GM19468 (cell line): Measurements from ENCODE around the gene SCFD2.
"Not testable (repeated sequence)": the region's sequence is repeated elsewhere in the genome, so short reads cannot be mapped to it uniquely, and the experiment has no call there.

Experiments
- ATAC-seq: cut with Tn5 transposase; IDR thresholded peaks from one replicate; pipeline ENCODE4 v1.9.1; 2021; ENCODE audit warnings: mild to moderate bottlenecking, moderate library complexity, moderate number of reproducible peaks; ENCODE audit not compliant: unreplicated experiment; ENCODE audit errors: extremely low read depth

The SCFD2 gene

GRCh38 chr4:53346920-53347852 is 18.7 kb downstream of the SCFD2 start:
- no peak for ATAC-seq

- not testable (repeated sequence) for ATAC-seq
These were observed 19.5 kb downstream of the SCFD2 start for GRCh38 chr4:53346392-53346791.

- ATAC-seq = not testable (repeated sequence)
These were observed 25.7 kb downstream of the SCFD2 start for GRCh38 chr4:53340145-53340544.

- ATAC-seq = not testable (repeated sequence)
These were observed 30.9 kb downstream of the SCFD2 start for GRCh38 chr4:53334916-53335315.

GRCh38 chr4:53326535-53326934 is 39.3 kb downstream of the SCFD2 start:
- ATAC-seq = no peak

- ATAC-seq = no peak
These were observed 43.2 kb downstream of the SCFD2 start for GRCh38 chr4:53322696-53323095.

- no peak for ATAC-seq
These were observed 43.9 kb downstream of the SCFD2 start for GRCh38 chr4:53321984-53322289.

- no peak for ATAC-seq
These were observed 44.5 kb downstream of the SCFD2 start for GRCh38 chr4:53321151-53321983.

GRCh38 chr4:53315300-53315699 is 50.6 kb downstream of the SCFD2 start:
- no peak for ATAC-seq

GRCh38 chr4:53314252-53314651 is 51.6 kb downstream of the SCFD2 start:
- ATAC-seq = no peak

GRCh38 chr4:53313510-53313909 is 52.4 kb downstream of the SCFD2 start:
- ATAC-seq = no peak

- no peak for ATAC-seq
These were observed 56.4 kb downstream of the SCFD2 start for GRCh38 chr4:53309321-53310040.

GRCh38 chr4:53307819-53308780 is 57.8 kb downstream of the SCFD2 start:
- no peak for ATAC-seq

- no peak for ATAC-seq
These were observed 58.7 kb downstream of the SCFD2 start for GRCh38 chr4:53307210-53307609.

- ATAC-seq = no peak
These were observed 59.1 kb downstream of the SCFD2 start for GRCh38 chr4:53306729-53307128.

- ATAC-seq = not testable (repeated sequence)
These were observed 73.7 kb downstream of the SCFD2 start for GRCh38 chr4:53292209-53292608.

- no peak for ATAC-seq
These were observed 84.4 kb downstream of the SCFD2 start for GRCh38 chr4:53281438-53281837.

GRCh38 chr4:53280846-53281245 is 85.0 kb downstream of the SCFD2 start:
- no peak for ATAC-seq

GRCh38 chr4:53274609-53275268 is 91.1 kb downstream of the SCFD2 start:
- ATAC-seq = no peak
